ENCODE data around the gene ACTR1B.
"Not testable (repeated sequence)": the region's sequence is repeated elsewhere in the genome, so short reads cannot be mapped to it uniquely, and the experiment has no call there.

ACTR1B gene

GRCh38 chr2:97611895-97612294 is 51.9 kb downstream of the ACTR1B start:
- DNase-seq: not testable (repeated sequence)

DNA sequence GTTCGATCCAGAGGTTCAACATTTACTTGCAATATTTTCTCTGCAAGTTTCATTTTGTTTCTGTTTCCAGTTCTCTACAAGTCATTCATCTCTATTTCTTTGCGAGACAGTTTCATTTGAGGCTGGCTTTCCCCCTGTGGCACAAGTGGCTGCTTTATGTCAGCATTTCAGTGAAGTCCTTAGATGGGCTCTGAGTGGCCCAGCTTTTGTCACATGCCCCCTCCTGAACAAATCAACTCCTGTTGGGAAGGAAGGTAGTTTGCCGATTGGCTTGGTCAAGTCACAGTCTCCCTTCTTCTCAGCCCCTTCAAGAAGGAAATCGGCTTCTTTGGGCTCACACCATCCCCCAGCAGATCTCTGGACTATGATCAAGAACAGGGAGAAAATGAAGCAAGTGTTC is 55.1 kb downstream of the ACTR1B start:
- not testable (repeated sequence) for DNase-seq
